IMR-90 (cell line): Measurements from ENCODE around the gene TBC1D9. TPM values are rescaled to one million over a fixed set of nuclear protein-coding genes. Genes with fewer than 3 reads are reported as not detected.

Source experiments
- ATAC-seq: fragments of 200-7000 bp; cut with Tn5 transposase; 2 replicates; pipeline ENCODE4 v1.9.1; 2020; ENCODE audit warnings: low read depth, mild to moderate bottlenecking, moderate library complexity
- BruUV-seq: library from RNA; stranded (reverse); fragments of 400-500 nt; replicated peaks from 2 replicates; lab custom pipeline; 2021; lab: Mats Ljungman, UMichigan
- CTCF ChIA-PET: fragments of 300-600 bp; formaldehyde crosslinking; extraction: SDS; loops from one replicate; lab custom pipeline; 2021; ENCODE audit warnings: antibody characterized with exemption; lab: Yijun Ruan, JAX
- POLR2A ChIA-PET: fragments of 300-600 bp; sonication (Branson Sonifier 250); formaldehyde crosslinking; loops from one replicate; lab custom pipeline; 2022; ENCODE audit warnings: antibody characterized with exemption; ENCODE audit not compliant: unreplicated experiment; lab: Charles Lee
- DNase-seq: peaks from one replicate; pipeline ENCODE4 v3.0.0; 2013
- H2AFZ ChIP-seq: replicated peaks from 2 replicates; pipeline ENCODE3; 2013; ENCODE audit warnings: low read length, mild to moderate bottlenecking; ENCODE audit not compliant: poor library complexity
- H2AK5ac ChIP-seq: 2 replicates; pipeline ENCODE4 v1.6.1; 2013; ENCODE audit warnings: low read depth, low read length, inconsistent platforms
- H2AK9ac ChIP-seq: replicated peaks from 2 replicates; pipeline ENCODE3; 2013; ENCODE audit warnings: mild to moderate bottlenecking, low read depth, low read length, moderate library complexity; ENCODE audit not compliant: poor library complexity
- H2BK120ac ChIP-seq: 2 replicates; pipeline ENCODE4 v1.6.1; 2013; ENCODE audit warnings: low read depth, low read length, inconsistent platforms
- H2BK15ac ChIP-seq: 3 replicates; pipeline ENCODE4 v1.6.1; 2013; ENCODE audit warnings: low read depth, low read length, inconsistent platforms
- H2BK20ac ChIP-seq: 2 replicates; pipeline ENCODE4 v1.6.1; 2013; ENCODE audit warnings: low read depth, mild to moderate bottlenecking, inconsistent platforms, low read length, moderate library complexity
- H2BK5ac ChIP-seq: 2 replicates; pipeline ENCODE4 v1.6.1; 2013; ENCODE audit warnings: mild to moderate bottlenecking, low read depth, low read length, inconsistent platforms; ENCODE audit not compliant: poor library complexity, severe bottlenecking
- H3K14ac ChIP-seq: replicated peaks from 2 replicates; pipeline ENCODE4 v1.6.1; 2013; ENCODE audit warnings: low read depth, low read length, inconsistent platforms
- H3K18ac ChIP-seq: 2 replicates; pipeline ENCODE4 v1.6.1; 2013; ENCODE audit warnings: low read depth, low read length, control low read depth
- H3K23ac ChIP-seq: 2 replicates; pipeline ENCODE4 v1.6.1; 2013; ENCODE audit warnings: low read depth, low read length, inconsistent platforms
- H3K27ac ChIP-seq: 2 replicates; pipeline ENCODE4 v1.5.1; 2013; ENCODE audit warnings: mild to moderate bottlenecking, control low read depth, low read length; ENCODE audit not compliant: insufficient read depth
- H3K27me3 ChIP-seq: 2 replicates; pipeline ENCODE4 v1.6.1; 2013; ENCODE audit warnings: low read length; ENCODE audit not compliant: control insufficient read depth, insufficient read depth
- H3K36me3 ChIP-seq: 2 replicates; pipeline ENCODE4 v1.6.1; 2013; ENCODE audit warnings: low read length, mixed read lengths; ENCODE audit not compliant: control insufficient read depth, insufficient read depth
- H3K4ac ChIP-seq: 2 replicates; pipeline ENCODE4 v1.6.1; 2013; ENCODE audit warnings: low read depth, low read length, inconsistent platforms
- H3K4me1 ChIP-seq: 2 replicates; pipeline ENCODE4 v1.6.1; 2013; ENCODE audit warnings: low read length, mixed read lengths; ENCODE audit not compliant: control insufficient read depth, insufficient read depth
- H3K4me2 ChIP-seq: 2 replicates; pipeline ENCODE4 v1.6.1; 2013; ENCODE audit warnings: low read depth, mild to moderate bottlenecking, control low read depth, low read length, moderate library complexity
- H3K4me3 ChIP-seq: 2 replicates; pipeline ENCODE4 v1.5.1; 2013; ENCODE audit warnings: low read depth, mild to moderate bottlenecking, control low read depth, low read length, moderate library complexity; ENCODE audit not compliant: insufficient read depth
- H3K56ac ChIP-seq: 2 replicates; pipeline ENCODE4 v1.6.1; 2013; ENCODE audit warnings: low read length, inconsistent platforms; ENCODE audit not compliant: insufficient read depth; ENCODE audit errors: extremely low read depth
- H3K79me1 ChIP-seq, 2 experiments: 2 replicates each; pipeline ENCODE4 v1.6.1; 2013; ENCODE audit warnings: low read length in 2 of 2, inconsistent platforms in 1 of 2, low read depth in 1 of 2
- H3K9ac ChIP-seq: 2 replicates; pipeline ENCODE4 v1.6.1; 2013; ENCODE audit warnings: low read depth, low read length, control low read depth
- H3K9me1 ChIP-seq: 2 replicates; pipeline ENCODE4 v1.6.1; 2013; ENCODE audit warnings: low read length, inconsistent platforms; ENCODE audit not compliant: insufficient read depth
- H3K9me3 ChIP-seq: 2 replicates; pipeline ENCODE4 v1.6.1; 2013; ENCODE audit warnings: low read length; ENCODE audit not compliant: control insufficient read depth, insufficient read depth
- H4K20me1 ChIP-seq: 2 replicates; pipeline ENCODE4 v1.6.1; 2013; ENCODE audit warnings: low read length, inconsistent platforms; ENCODE audit not compliant: insufficient read depth
- H4K5ac ChIP-seq: 2 replicates; pipeline ENCODE4 v1.6.1; 2013; ENCODE audit warnings: mild to moderate bottlenecking, low read depth, low read length, control low read depth
- H4K8ac ChIP-seq, 2 experiments: 2 replicates each; pipeline ENCODE4 v1.6.1; 2013; ENCODE audit warnings: low read depth in 2 of 2, low read length in 2 of 2, control low read depth in 1 of 2, inconsistent platforms in 1 of 2
- H4K91ac ChIP-seq: 2 replicates; pipeline ENCODE4 v1.6.1; 2013; ENCODE audit warnings: low read depth, low read length, inconsistent platforms; ENCODE audit not compliant: insufficient read depth
- FOS ChIP-seq: fragments of 150-350 bp; IDR thresholded peaks from 2 replicates; pipeline ENCODE4 v1.6.1; 2016; ENCODE audit warnings: low read depth, low read length
- MAFK ChIP-seq: IDR thresholded peaks from 2 replicates; pipeline ENCODE4 v1.6.1; 2012; ENCODE audit warnings: low read depth, low read length, improper control_type of control experiment
- MAZ ChIP-seq: IDR thresholded peaks from 2 replicates; pipeline ENCODE4 v1.6.1; 2012; ENCODE audit warnings: low read depth, mild to moderate bottlenecking, low read length, improper control_type of control experiment, moderate library complexity, borderline replicate concordance
- NFE2L2 ChIP-seq: fragments of 150-350 bp; IDR thresholded peaks from 2 replicates; pipeline ENCODE4 v1.6.1; 2016; ENCODE audit warnings: low read depth, mild to moderate bottlenecking, low read length
- RAD21 ChIP-seq: IDR thresholded peaks from 2 replicates; pipeline ENCODE4 v1.6.1; 2012; ENCODE audit warnings: low read length, improper control_type of control experiment
- WGBS, 2 experiments: methylation state at CpG; one replicate each; pipeline versions ENCODE4 v1.1.5 to v1.1.7; 2013; ENCODE audit warnings: missing lambda C conversion rate in 2 of 2; ENCODE audit not compliant: insufficient read length in 1 of 2; ENCODE audit errors: extremely low coverage in 2 of 2; 5-methylcytosine and 5-hydroxymethylcytosine counted together
- dilution Hi-C: fragments of 300-500 bp; cut with HindIII; formaldehyde crosslinking; loops from one replicate; pipeline ENCODE4 v1.14.3; 2018; ENCODE audit warnings: low sequenced_read_pairs; ENCODE audit not compliant: unreplicated experiment
- in situ Hi-C: fragments of 300-500 bp; cut with MboI; formaldehyde crosslinking; loops from 3 replicates; pipeline ENCODE4 v1.14.3; 2019; ENCODE audit warnings: low sequenced_read_pairs, inconsistent platforms, mixed read lengths
- intact Hi-C: fragments of 100-400 bp; cut with micrococcal nuclease; formaldehyde crosslinking; loops from 2 replicates; pipeline ENCODE4 v1.10.0; 2022
- polyA plus RNA-seq, 3 experiments: library from polyadenylated mRNA; depleted of rRNA; stranded (reverse); fragments of >200 nt; gene quantifications; 2 replicates each; pipeline ENCODE4 v1.2.3, GENCODE V29; 2012; ENCODE audit warnings: low replicate concordance in 1 of 3
- total RNA-seq: library from RNA; depleted of rRNA; stranded (reverse); fragments of >200 nt; gene quantifications from 2 replicates; pipeline ENCODE4 v1.2.3, GENCODE V29; 2012

TBC1D9 gene
- total and polyA plus RNA-seq, 2 of the 4 experiments (the other 2 are of a cell fraction), result 11.7 to 15.2 TPM

DNA sequence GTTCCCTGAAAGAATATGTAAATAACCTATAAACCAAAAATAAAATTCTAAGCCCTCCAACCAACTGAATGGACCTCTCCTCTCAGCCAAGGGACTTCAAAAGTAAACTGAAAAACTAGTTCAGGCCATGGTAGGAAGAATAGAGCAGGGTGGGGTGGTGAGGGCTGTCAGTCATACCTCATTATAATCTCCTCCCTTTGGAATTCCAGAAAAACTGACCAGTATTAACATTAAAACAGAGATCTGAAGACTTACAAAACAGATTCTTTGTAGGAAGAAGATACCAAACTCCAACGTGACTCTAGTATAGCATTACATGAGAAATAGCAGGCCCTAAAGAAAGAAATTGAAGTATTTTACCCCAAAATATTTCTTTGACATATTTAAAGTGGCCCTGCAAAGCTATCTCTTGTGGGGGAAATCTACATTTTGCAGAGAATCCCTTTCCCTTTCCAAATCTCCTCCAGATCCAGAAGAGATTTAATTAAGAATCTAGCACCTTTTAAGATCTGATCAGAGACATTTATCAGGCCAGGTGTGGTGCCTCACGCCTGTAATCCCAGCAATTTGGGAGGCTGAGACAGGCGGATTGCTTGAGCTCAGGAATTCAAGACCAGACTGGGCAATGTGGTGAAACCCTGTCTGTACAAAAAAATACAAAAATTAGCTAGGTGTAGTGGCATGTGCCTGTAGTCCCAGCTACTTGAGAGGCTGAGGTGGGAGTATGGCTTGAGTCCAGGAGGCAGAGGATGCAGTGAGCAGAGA lies 15.1 kb downstream of the TBC1D9 start:
- Histone ChIP-seq H2BK5ac (no peak overlapping the region), H2BK20ac (no peak overlapping the region), H3K4me1 (peaks cover 18% of the 10 kb centered on the region), H2BK120ac (no peak overlapping the region), H2BK15ac (no peak overlapping the region; the same call in 2 of the 3 replicates), H3K36me3 (no peaks in the 10 kb centered on the region), H3K56ac (no peak overlapping the region), H3K23ac (no peak overlapping the region), H4K20me1 (peaks cover 16% of the 10 kb centered on the region; the same call in 1 of the 2 replicates), H2AK9ac (no peak overlapping the region), H3K14ac (no peak overlapping the region), H3K18ac (no peak overlapping the region), H3K9ac (no peak overlapping the region), H3K4ac (0 out of 2 replicates have a peak overlapping the region, but pooled peaks have one; percentile 45), H3K9me3 (no peaks in the 10 kb centered on the region), H3K27ac (no peak overlapping the region), H3K79me1 (peaks cover 23 to 56% of the 10 kb centered on the region in 2 experiments), H3K27me3 (no peaks in the 10 kb centered on the region), H3K4me2 (no peak overlapping the region), H4K8ac (no peak overlapping the region), H4K5ac (no peak overlapping the region), H4K91ac (no peak overlapping the region), H2AFZ (no peak overlapping the region), H2AK5ac (no peak overlapping the region), H3K4me3 (no peak overlapping the region), H3K9me1 (peaks cover 22% of the 10 kb centered on the region)
- dilution Hi-C loops, result no loop called here
- no TSS peak for BruUV-seq
- in situ Hi-C loops, result no loop called here
- ATAC-seq (no peak), DNase-seq (no peak)
- POLR2A ChIA-PET, result no interaction called here
- WGBS, 2 experiments, result no CpG with 5 or more reads among the region's 3 CpGs
- CTCF ChIA-PET, result no interaction called here
- intact Hi-C loops, result no loop called here
- TF ChIP-seq RAD21 (no peak), NFE2L2 (no peak), FOS (no peak), MAFK (no peak), MAZ (no peak)
